ENCODE measurements around the gene ZNRF3. TPM values are rescaled to one million over a fixed set of nuclear protein-coding genes. Genes with fewer than 3 reads are reported as not detected.
A peak's percentile ranks its signal among the peaks of the same experiment; 100 is the strongest.

The ZNRF3 gene
- polyA plus RNA-seq, 1 of the 3 experiments (the other 2 are of a cell fraction): 4.2 TPM

GRCh38 chr22:28898233-28898629, 14.9 kb downstream of the ZNRF3 start:
- ChIA-PET POLR2A (no interaction called here), CTCF (interaction anchor here (1.4 kb wide), 1 partner anchor 10 kb away, joined by 4 read pairs; no protein-coding TSS in a partner anchor)
- Histone ChIP-seq H4K20me1 (ENCODE audit: insufficient read depth) (peaks cover 16% of the 10 kb centered on the region; the same call in 1 of the 2 replicates), H3K4me2 (no peak overlapping the region), H3K79me2 (ENCODE audit: insufficient read depth) (peaks cover 58% of the 10 kb centered on the region), H3K9me3 (no peaks in the 10 kb centered on the region), H3K4me1 (ENCODE audit: control insufficient read depth in 1 of 2, insufficient read depth in 2 of 2, low read depth in 1 of 2, low read length in 1 of 2) (peaks cover 0 to 6% of the 10 kb centered on the region in 2 experiments; a peak in 2 of 4 replicates), H3K9ac (no peak overlapping the region), H3F3A (replicated peaks; ENCODE audit: insufficient read depth) (no peaks in the 10 kb centered on the region), H3K36me3 (replicated peaks in 1 of 2; ENCODE audit: control insufficient read depth in 1 of 2, insufficient read depth in 2 of 2, low read length in 1 of 2) (no peaks in the 10 kb centered on the region), H3K27ac (ENCODE audit: low read depth in 2 of 2, low read length in 1 of 2) (no peak overlapping the region), H3K27me3 (ENCODE audit: insufficient read depth) (no peaks in the 10 kb centered on the region), H3K9me2 (no peaks in the 10 kb centered on the region), H3K4me3 (ENCODE audit: low read depth in 2 of 2, low read length in 1 of 2) (no peak overlapping the region), H2AFZ (ENCODE audit: low read depth) (no peak overlapping the region)
- TF ChIP-seq NFIC (IDR thresholded peaks at IDR 0.05; ENCODE audit: borderline replicate concordance) (no peak), EZH2phosphoT487 (IDR thresholded peaks at IDR 0.05; ENCODE audit: borderline replicate concordance, low read depth) (no peak), TCF12 (IDR thresholded peaks at IDR 0.05) (no peak), MXI1 (IDR thresholded peaks at IDR 0.05; ENCODE audit: low read depth, low read length) (no peak), FOXJ3 (CRISPR knock-in tag; IDR thresholded peaks at IDR 0.05) (no peak)
- no peak for DNase-seq
- 95% methylated on average over 4 of the region's 4 CpGs for WGBS (ENCODE audit: low lambda C conversion rate)

GRCh38 chr22:28899199-28899853, 16.0 kb downstream of the ZNRF3 start:
- H3K9me3 ChIP-seq: no peaks in the 10 kb centered on the region
- CTCF ChIA-PET: interaction anchor here (1.4 to 1.7 kb wide), 2 partner anchors 44 to 141 kb away, joined by 4 to 5 read pairs; no protein-coding TSS in a partner anchor
- H3K36me3 ChIP-seq (replicated peaks in 1 of 2; ENCODE audit: control insufficient read depth in 1 of 2, insufficient read depth in 2 of 2, low read length in 1 of 2): no peaks in the 10 kb centered on the region
- peaks cover 59% of the 10 kb centered on the region for H3K79me2 ChIP-seq (ENCODE audit: insufficient read depth)
- 79% methylated on average over 9 of the region's 9 CpGs for WGBS (ENCODE audit: low lambda C conversion rate)
- TF ChIP-seq RFX5 (IDR thresholded peaks at IDR 0.05; ENCODE audit: low read length) (no peak), POLR2AphosphoS5 (IDR thresholded peaks at IDR 0.05; ENCODE audit: low read depth, low read length) (no peak), RCOR1 (IDR thresholded peaks at IDR 0.05; ENCODE audit: low read length) (no peak), USF1 (IDR thresholded peaks at IDR 0.05; ENCODE audit: borderline replicate concordance, low read depth) (no peak), MEF2A (IDR thresholded peaks at IDR 0.05; ENCODE audit: borderline replicate concordance, low read depth) (no peak), RXRA (IDR thresholded peaks at IDR 0.05; ENCODE audit: borderline replicate concordance, low read depth) (no peak), REST (IDR thresholded peaks at IDR 0.05; ENCODE audit: low read depth, low read length) (no peak), MAX (IDR thresholded peaks at IDR 0.05; ENCODE audit: low read depth) (no peak), RAD21 (IDR thresholded peaks at IDR 0.05; ENCODE audit: low read length) (no peak), TCF12 (IDR thresholded peaks at IDR 0.05) (no peak), EZH2phosphoT487 (IDR thresholded peaks at IDR 0.05; ENCODE audit: borderline replicate concordance, low read depth) (no peak)
- H3K27ac ChIP-seq (ENCODE audit: low read depth in 2 of 2, low read length in 1 of 2): no peak overlapping the region
- no peak overlapping the region for H3K9ac ChIP-seq
- no peak for DNase-seq
- no peak overlapping the region for H2AFZ ChIP-seq (ENCODE audit: low read depth)
- no peak overlapping the region for H3K4me3 ChIP-seq (ENCODE audit: low read depth in 2 of 2, low read length in 1 of 2)
- 0 out of 2 replicates have a peak overlapping the region, but pooled peaks have one; percentile 17 for H3K4me2 ChIP-seq
- H3K27me3 ChIP-seq (ENCODE audit: insufficient read depth): no peaks in the 10 kb centered on the region
- POLR2A ChIA-PET: no interaction called here
- peaks cover 22% of the 10 kb centered on the region for H4K20me1 ChIP-seq (ENCODE audit: insufficient read depth)
- no peaks in the 10 kb centered on the region for H3K9me2 ChIP-seq
- H3F3A ChIP-seq (replicated peaks; ENCODE audit: insufficient read depth): no peaks in the 10 kb centered on the region
- H3K4me1 ChIP-seq (ENCODE audit: control insufficient read depth in 1 of 2, insufficient read depth in 2 of 2, low read depth in 1 of 2, low read length in 1 of 2): peaks cover 5% of the 10 kb centered on the region in 2 experiments; a peak in 2 of 4 replicates

Data from SK-N-SH (cell line).